Measurements from ENCODE around the gene SMYD3. TPM values are rescaled to one million over a fixed set of nuclear protein-coding genes. Genes with fewer than 3 reads are reported as not detected.

The SMYD3 gene
- total and polyA plus RNA-seq, 9 of the 15 experiments (the other 6 are each of a cell fraction or from before 2014, with no cell fraction given), result 128 to 440 (median 197) TPM

DNA sequence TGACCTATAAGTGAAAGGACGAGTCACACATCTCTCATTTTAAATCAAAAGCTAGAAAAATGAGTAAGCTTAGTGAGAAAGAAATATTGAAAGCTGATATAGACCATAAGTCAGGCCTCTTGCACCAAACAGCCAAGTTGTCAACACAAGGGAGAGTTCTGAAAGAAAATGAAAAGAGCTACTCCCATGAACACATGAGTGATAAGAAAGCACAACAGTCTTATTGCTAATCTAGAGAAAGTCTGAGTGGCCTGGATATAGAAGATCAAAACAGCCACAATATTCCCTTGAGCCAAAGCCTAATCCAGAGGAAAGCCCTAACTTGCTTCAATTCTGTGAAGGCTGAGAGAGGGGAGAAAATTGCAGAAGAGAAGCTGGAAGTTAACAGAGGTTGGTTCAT lies 175.0 kb downstream of the SMYD3 start (continued):
- TF ChIP-seq RBM39 (optimal IDR thresholded peaks at IDR 0.05; ENCODE audit: low read depth, low read length), result no peak
- TF ChIP-seq EP400 (IDR thresholded peaks at IDR 0.05), result no peak
- TF ChIP-seq, protein P1, sequence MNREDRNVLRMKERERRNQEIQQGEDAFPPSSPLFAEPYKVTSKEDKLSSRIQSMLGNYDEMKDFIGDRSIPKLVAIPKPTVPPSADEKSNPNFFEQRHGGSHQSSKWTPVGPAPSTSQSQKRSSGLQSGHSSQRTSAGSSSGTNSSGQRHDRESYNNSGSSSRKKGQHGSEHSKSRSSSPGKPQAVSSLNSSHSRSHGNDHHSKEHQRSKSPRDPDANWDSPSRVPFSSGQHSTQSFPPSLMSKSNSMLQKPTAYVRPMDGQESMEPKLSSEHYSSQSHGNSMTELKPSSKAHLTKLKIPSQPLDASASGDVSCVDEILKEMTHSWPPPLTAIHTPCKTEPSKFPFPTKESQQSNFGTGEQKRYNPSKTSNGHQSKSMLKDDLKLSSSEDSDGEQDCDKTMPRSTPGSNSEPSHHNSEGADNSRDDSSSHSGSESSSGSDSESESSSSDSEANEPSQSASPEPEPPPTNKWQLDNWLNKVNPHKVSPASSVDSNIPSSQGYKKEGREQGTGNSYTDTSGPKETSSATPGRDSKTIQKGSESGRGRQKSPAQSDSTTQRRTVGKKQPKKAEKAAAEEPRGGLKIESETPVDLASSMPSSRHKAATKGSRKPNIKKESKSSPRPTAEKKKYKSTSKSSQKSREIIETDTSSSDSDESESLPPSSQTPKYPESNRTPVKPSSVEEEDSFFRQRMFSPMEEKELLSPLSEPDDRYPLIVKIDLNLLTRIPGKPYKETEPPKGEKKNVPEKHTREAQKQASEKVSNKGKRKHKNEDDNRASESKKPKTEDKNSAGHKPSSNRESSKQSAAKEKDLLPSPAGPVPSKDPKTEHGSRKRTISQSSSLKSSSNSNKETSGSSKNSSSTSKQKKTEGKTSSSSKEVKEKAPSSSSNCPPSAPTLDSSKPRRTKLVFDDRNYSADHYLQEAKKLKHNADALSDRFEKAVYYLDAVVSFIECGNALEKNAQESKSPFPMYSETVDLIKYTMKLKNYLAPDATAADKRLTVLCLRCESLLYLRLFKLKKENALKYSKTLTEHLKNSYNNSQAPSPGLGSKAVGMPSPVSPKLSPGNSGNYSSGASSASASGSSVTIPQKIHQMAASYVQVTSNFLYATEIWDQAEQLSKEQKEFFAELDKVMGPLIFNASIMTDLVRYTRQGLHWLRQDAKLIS (CRISPR knock-in tag; IDR thresholded peaks at IDR 0.05), result no peak
- TF ChIP-seq, protein P2, sequence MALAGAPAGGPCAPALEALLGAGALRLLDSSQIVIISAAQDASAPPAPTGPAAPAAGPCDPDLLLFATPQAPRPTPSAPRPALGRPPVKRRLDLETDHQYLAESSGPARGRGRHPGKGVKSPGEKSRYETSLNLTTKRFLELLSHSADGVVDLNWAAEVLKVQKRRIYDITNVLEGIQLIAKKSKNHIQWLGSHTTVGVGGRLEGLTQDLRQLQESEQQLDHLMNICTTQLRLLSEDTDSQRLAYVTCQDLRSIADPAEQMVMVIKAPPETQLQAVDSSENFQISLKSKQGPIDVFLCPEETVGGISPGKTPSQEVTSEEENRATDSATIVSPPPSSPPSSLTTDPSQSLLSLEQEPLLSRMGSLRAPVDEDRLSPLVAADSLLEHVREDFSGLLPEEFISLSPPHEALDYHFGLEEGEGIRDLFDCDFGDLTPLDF (CRISPR knock-in tag; IDR thresholded peaks at IDR 0.05), result no peak
- TF ChIP-seq RUNX1 (IDR thresholded peaks at IDR 0.05; ENCODE audit: low read depth), result no peak
- TF ChIP-seq ZNF197 (CRISPR knock-in tag; IDR thresholded peaks at IDR 0.05; ENCODE audit: low read depth), result no peak
- TF ChIP-seq NBN (IDR thresholded peaks at IDR 0.05; ENCODE audit: low read depth), result no peak
- TF ChIP-seq SP1 (CRISPR knock-in tag; IDR thresholded peaks at IDR 0.05), result 0 out of 2 replicates have a peak, but pooled peaks have one; percentile 19
- 0 out of 2 replicates have a peak, but pooled peaks have one; percentile 14 for TF ChIP-seq SMARCE1 (IDR thresholded peaks at IDR 0.05)
- no peak for TF ChIP-seq KAT2B (IDR thresholded peaks at IDR 0.05; ENCODE audit: low read depth, low read length)
- no peak for TF ChIP-seq ERF (CRISPR knock-in tag; IDR thresholded peaks at IDR 0.05)
- no peak for TF ChIP-seq ZNF785 (CRISPR knock-in tag; IDR thresholded peaks at IDR 0.05)
- TF ChIP-seq FOXA1 (IDR thresholded peaks at IDR 0.05; ENCODE audit: borderline replicate concordance), result no peak
- no peak for TF ChIP-seq ZNF717 (CRISPR knock-in tag; IDR thresholded peaks at IDR 0.05)
- no peak for TF ChIP-seq ESRRA (IDR thresholded peaks at IDR 0.05; ENCODE audit: borderline replicate concordance, low read depth)
- no peak for TF ChIP-seq ETV1 (tag; conservative IDR thresholded peaks at IDR 0.05; ENCODE audit: low read depth)
- peak; percentile 41; the same call in 1 of the 2 replicates for TF ChIP-seq PML (IDR thresholded peaks at IDR 0.05; ENCODE audit: low read length)
- TF ChIP-seq MECOM (CRISPR knock-in tag; IDR thresholded peaks at IDR 0.05), result no peak
- TF ChIP-seq ZNF274 (IDR thresholded peaks at IDR 0.05; ENCODE audit: borderline replicate concordance, low read depth, low read length), result no peak
- no peak for TF ChIP-seq ZC3H4 (CRISPR knock-in tag; IDR thresholded peaks at IDR 0.05; ENCODE audit: borderline replicate concordance)
- no peak for TF ChIP-seq ZNF12 (CRISPR knock-in tag; IDR thresholded peaks at IDR 0.05)
- TF ChIP-seq, protein P3, sequence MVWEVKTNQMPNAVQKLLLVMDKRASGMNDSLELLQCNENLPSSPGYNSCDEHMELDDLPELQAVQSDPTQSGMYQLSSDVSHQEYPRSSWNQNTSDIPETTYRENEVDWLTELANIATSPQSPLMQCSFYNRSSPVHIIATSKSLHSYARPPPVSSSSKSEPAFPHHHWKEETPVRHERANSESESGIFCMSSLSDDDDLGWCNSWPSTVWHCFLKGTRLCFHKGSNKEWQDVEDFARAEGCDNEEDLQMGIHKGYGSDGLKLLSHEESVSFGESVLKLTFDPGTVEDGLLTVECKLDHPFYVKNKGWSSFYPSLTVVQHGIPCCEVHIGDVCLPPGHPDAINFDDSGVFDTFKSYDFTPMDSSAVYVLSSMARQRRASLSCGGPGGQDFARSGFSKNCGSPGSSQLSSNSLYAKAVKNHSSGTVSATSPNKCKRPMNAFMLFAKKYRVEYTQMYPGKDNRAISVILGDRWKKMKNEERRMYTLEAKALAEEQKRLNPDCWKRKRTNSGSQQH (CRISPR knock-in tag; IDR thresholded peaks at IDR 0.05), result no peak
- peak; percentile 85 for TF ChIP-seq TCF3 (CRISPR knock-in tag; IDR thresholded peaks at IDR 0.05)
- TF ChIP-seq, protein P4, sequence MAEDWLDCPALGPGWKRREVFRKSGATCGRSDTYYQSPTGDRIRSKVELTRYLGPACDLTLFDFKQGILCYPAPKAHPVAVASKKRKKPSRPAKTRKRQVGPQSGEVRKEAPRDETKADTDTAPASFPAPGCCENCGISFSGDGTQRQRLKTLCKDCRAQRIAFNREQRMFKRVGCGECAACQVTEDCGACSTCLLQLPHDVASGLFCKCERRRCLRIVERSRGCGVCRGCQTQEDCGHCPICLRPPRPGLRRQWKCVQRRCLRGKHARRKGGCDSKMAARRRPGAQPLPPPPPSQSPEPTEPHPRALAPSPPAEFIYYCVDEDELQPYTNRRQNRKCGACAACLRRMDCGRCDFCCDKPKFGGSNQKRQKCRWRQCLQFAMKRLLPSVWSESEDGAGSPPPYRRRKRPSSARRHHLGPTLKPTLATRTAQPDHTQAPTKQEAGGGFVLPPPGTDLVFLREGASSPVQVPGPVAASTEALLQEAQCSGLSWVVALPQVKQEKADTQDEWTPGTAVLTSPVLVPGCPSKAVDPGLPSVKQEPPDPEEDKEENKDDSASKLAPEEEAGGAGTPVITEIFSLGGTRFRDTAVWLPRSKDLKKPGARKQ (CRISPR knock-in tag; IDR thresholded peaks at IDR 0.05), result no peak

Measured in K562 (cell line).